ENCODE measurements around the gene PTGER1. TPM values are rescaled to one million over a fixed set of nuclear protein-coding genes. Genes with fewer than 3 reads are reported as not detected.

PTGER1 gene
- total RNA-seq, 3 donors from 2014 or later = 0.41 to 1.2 (median 0.63) TPM

- DNase-seq (peak; percentile 93 to 98 (median 96)), ATAC-seq (peak; percentile 88)
- peaks cover 51% of the 10 kb centered on the region for H3K4me1 ChIP-seq (ENCODE audit: low read depth)
- H3K9me3 ChIP-seq = no peaks in the 10 kb centered on the region
- intact Hi-C loops (cut with DNase I, micrococcal nuclease) = no loop called here
- no peak for TF ChIP-seq CTCF (IDR thresholded peaks at IDR 0.05)
- H3K36me3 ChIP-seq (ENCODE audit: low read depth) = no peaks in the 10 kb centered on the region
- peak within 1 kb of the TSS; percentile 83 for H3K4me3 ChIP-seq
These were observed 21.1 kb upstream of the PTGER1 start, which contains the start of gene GIPC1 for GRCh38 chr19:14496029-14496833. TSS of gene GIPC1 (minus strand) at chr19:14496127. CDS start at chr19:14482976, 13,151 bp downstream.

- TF ChIP-seq CTCF (IDR thresholded peaks at IDR 0.05) = no peak
- peak; percentile 0 for ATAC-seq
- peak overlapping the region; percentile 83 for H3K4me3 ChIP-seq
- peak in 1 of 3 donors; percentile 72 for DNase-seq
- no peaks in the 10 kb centered on the region for H3K36me3 ChIP-seq (ENCODE audit: low read depth)
- H3K4me1 ChIP-seq (ENCODE audit: low read depth) = peaks cover 51% of the 10 kb centered on the region
- no peaks in the 10 kb centered on the region for H3K9me3 ChIP-seq
- intact Hi-C loops (cut with DNase I, micrococcal nuclease) = no loop called here
These were observed 20.5 kb upstream of the PTGER1 start for GRCh38 chr19:14495672-14496028.

GRCh38 chr19:14494910-14495671 is 19.9 kb upstream of the PTGER1 start:
- DNase-seq = peak in 2 of 3 donors; percentile 56 to 73
- ATAC-seq = peak; percentile 48
- H3K4me1 ChIP-seq (ENCODE audit: low read depth) = peaks cover 51% of the 10 kb centered on the region
- no peaks in the 10 kb centered on the region for H3K36me3 ChIP-seq (ENCODE audit: low read depth)
- no peak for TF ChIP-seq CTCF (IDR thresholded peaks at IDR 0.05)
- peak overlapping the region; percentile 83 for H3K4me3 ChIP-seq
- no peaks in the 10 kb centered on the region for H3K9me3 ChIP-seq
- intact Hi-C loops (cut with DNase I, micrococcal nuclease) = no loop called here

GRCh38 chr19:14494411-14494810 is 19.3 kb upstream of the PTGER1 start:
- intact Hi-C loops (cut with DNase I, micrococcal nuclease) = no loop called here
- Histone ChIP-seq H3K9me3 (no peaks in the 10 kb centered on the region), H3K36me3 (ENCODE audit: low read depth) (no peaks in the 10 kb centered on the region), H3K4me1 (ENCODE audit: low read depth) (peaks cover 51% of the 10 kb centered on the region), H3K4me3 (no peak overlapping the region)
- TF ChIP-seq CTCF (IDR thresholded peaks at IDR 0.05) = no peak
- no peak for DNase-seq
- no peak for ATAC-seq

GRCh38 chr19:14492756-14493337 is 17.7 kb upstream of the PTGER1 start:
- ATAC-seq (no peak), DNase-seq (no peak)
- no peak for TF ChIP-seq CTCF (IDR thresholded peaks at IDR 0.05)
- Histone ChIP-seq H3K9me3 (no peaks in the 10 kb centered on the region), H3K4me3 (no peak overlapping the region), H3K4me1 (ENCODE audit: low read depth) (peaks cover 47% of the 10 kb centered on the region), H3K36me3 (ENCODE audit: low read depth) (no peaks in the 10 kb centered on the region)
- intact Hi-C loops (cut with DNase I, micrococcal nuclease) = no loop called here
